K562 (cell line): ENCODE results near the gene FBLN2. TPM values are rescaled to one million over a fixed set of nuclear protein-coding genes. Genes with fewer than 3 reads are reported as not detected.

Source experiments
- ATAC-seq: fragments of 200-7000 bp; cut with Tn5 transposase; 3 replicates; pipeline ENCODE4 v1.9.1; 2020; ENCODE audit warnings: moderate library complexity
- BruUV-seq: library from RNA; stranded (reverse); fragments of 400-500 nt; replicated peaks from 2 replicates; lab custom pipeline; 2021; lab: Mats Ljungman, UMichigan
- CTCF ChIA-PET: fragments of 300-600 bp; formaldehyde crosslinking; extraction: SDS; loops from one replicate; lab custom pipeline; 2021; ENCODE audit warnings: low intra/inter-chr PET ratio; lab: Yijun Ruan, JAX
- POLR2A ChIA-PET: fragments of 300-600, 350-650 bp; sonication (Branson Sonifier 250); formaldehyde crosslinking; extraction: SDS; loops from one replicate; lab custom pipeline; 2021; ENCODE audit warnings: antibody characterized with exemption, inconsistent platforms; lab: Yijun Ruan, JAX
- DNase-seq, 4 experiments: peaks; one replicate each; pipeline versions ENCODE4 v3.0.0 to v3.0.0-alpha.2; 2011 to 2018; ENCODE audit warnings: low spot score in 3 of 4, mixed read lengths in 3 of 4; ENCODE audit errors: extremely low read depth in 1 of 4
- FAIRE-seq: peaks from 2 replicates; lab custom pipeline; 2011; peaks lifted over from hg19 to GRCh38; lab: Jason Lieb, UNC
- H2AFZ ChIP-seq: 2 replicates; pipeline ENCODE4 v1.6.0; 2011; ENCODE audit warnings: low read depth, low read length, control low read depth, inconsistent platforms
- H3K27ac ChIP-seq: fragments of 200-600 bp; 3 replicates; pipeline ENCODE4 v1.8.0; 2011; ENCODE audit warnings: low read depth, mild to moderate bottlenecking, control low read depth, inconsistent platforms, low read length, moderate library complexity, mixed read lengths; ENCODE audit errors: extremely low read depth
- H3K27me3 ChIP-seq, 2 experiments: fragments of 300-600 bp in 1 of 2; 2 replicates in 1 of 2; 3 replicates in 1 of 2; pipeline versions ENCODE4 v1.6.0 to v1.8.0; 2011; ENCODE audit warnings: inconsistent platforms in 2 of 2, low read length in 2 of 2, mild to moderate bottlenecking in 1 of 2, mixed read lengths in 1 of 2, moderate library complexity in 1 of 2; ENCODE audit not compliant: control insufficient read depth in 2 of 2, insufficient read depth in 2 of 2
- H3K36me3 ChIP-seq: fragments of 300-600 bp; 3 replicates; pipeline ENCODE4 v1.8.0; 2011; ENCODE audit warnings: mild to moderate bottlenecking, low read length, inconsistent platforms; ENCODE audit not compliant: control insufficient read depth, insufficient read depth
- H3K4me1 ChIP-seq, 2 experiments: fragments of 200-600 bp in 1 of 2; replicated peaks in 1 of 2; 2 replicates in 1 of 2; 3 replicates in 1 of 2; pipeline versions ENCODE4 v1.5.1 to v1.8.0; 2011; ENCODE audit warnings: inconsistent platforms in 2 of 2, low read length in 2 of 2, mild to moderate bottlenecking in 1 of 2, mixed read lengths in 1 of 2, moderate library complexity in 1 of 2; ENCODE audit not compliant: control insufficient read depth in 2 of 2, insufficient read depth in 2 of 2
- H3K4me2 ChIP-seq: 2 replicates; pipeline ENCODE4 v1.6.1; 2011; ENCODE audit warnings: low read length, control low read depth, inconsistent platforms, mixed read lengths; ENCODE audit not compliant: insufficient read depth
- H3K4me3 ChIP-seq: fragments of 200-600 bp; sonication (generic), shearing (Covaris generic); 2 replicates; pipeline ENCODE4 v1.5.1; 2016; ENCODE audit warnings: control low read depth, inconsistent platforms
- H3K79me2 ChIP-seq: fragments of 200-600 bp; 3 replicates; pipeline ENCODE4 v1.8.0; 2011; ENCODE audit warnings: low read length, inconsistent platforms; ENCODE audit not compliant: control insufficient read depth, insufficient read depth
- H3K9ac ChIP-seq, 2 experiments: 2 replicates each; pipeline versions ENCODE4 v1.6.0 to v1.6.1; 2011; ENCODE audit warnings: low read depth in 2 of 2, low read length in 2 of 2, control low read depth in 1 of 2, inconsistent platforms in 1 of 2, mild to moderate bottlenecking in 1 of 2, mixed read lengths in 1 of 2; ENCODE audit not compliant: insufficient read depth in 1 of 2
- H3K9me1 ChIP-seq: one replicate; pipeline ENCODE4 v1.6.0; 2011; ENCODE audit warnings: inconsistent platforms, mild to moderate bottlenecking, low read length, moderate library complexity; ENCODE audit not compliant: control insufficient read depth, insufficient read depth
- H3K9me3 ChIP-seq: replicated peaks from 2 replicates; pipeline ENCODE4 v1.5.1; 2011; ENCODE audit warnings: low read depth, low read length, inconsistent platforms; ENCODE audit not compliant: control insufficient read depth, insufficient read depth
- H4K20me1 ChIP-seq: replicated peaks from 2 replicates; pipeline ENCODE4 v1.6.1; 2011; ENCODE audit warnings: low read length, inconsistent platforms, mixed read lengths; ENCODE audit not compliant: control insufficient read depth, insufficient read depth
- BCOR ChIP-seq: fragments of 450-650 bp; IDR thresholded peaks from 2 replicates; pipeline ENCODE4 v1.6.1; 2016
- BRF2 ChIP-seq: IDR thresholded peaks from 3 replicates; pipeline ENCODE4 v1.6.1; 2011; ENCODE audit warnings: borderline replicate concordance, mild to moderate bottlenecking; ENCODE audit not compliant: insufficient read length, insufficient read depth
- GMEB1 ChIP-seq: fragments of 250-450 bp; sonication (Bioruptor Pico); IDR thresholded peaks from 2 replicates; pipeline ENCODE4 v1.4.0; 2020; ENCODE audit warnings: mild to moderate bottlenecking
- HMG20A ChIP-seq: fragments of 450-650 bp; formaldehyde crosslinking; conservative IDR thresholded peaks from 2 replicates; pipeline ENCODE4 v1.4.0; 2020; ENCODE audit warnings: mild to moderate bottlenecking, mixed read lengths
- KDM1A ChIP-seq, 2 experiments: fragments of 450-650 bp; IDR thresholded peaks; 2 replicates each; pipeline ENCODE4 v1.6.1; 2016; ENCODE audit warnings: mild to moderate bottlenecking in 2 of 2
- RBM25 ChIP-seq: fragments of 200-400 bp; formaldehyde crosslinking; IDR thresholded peaks from 2 replicates; pipeline ENCODE4 v1.6.1; 2018; ENCODE audit warnings: low read length, low read depth, moderate library complexity; ENCODE audit not compliant: severe bottlenecking
- SMAD4 ChIP-seq: fragments of 250-450 bp; sonication (Bioruptor Pico); conservative IDR thresholded peaks from 2 replicates; pipeline ENCODE4 v1.8.0; 2021; ENCODE audit warnings: inconsistent platforms, mild to moderate bottlenecking, moderate library complexity
- TCF7L2 ChIP-seq: fragments of 150-350 bp; IDR thresholded peaks from 2 replicates; pipeline ENCODE4 v1.6.1; 2016; ENCODE audit warnings: low read depth, mild to moderate bottlenecking, low read length, moderate library complexity
- YBX1 ChIP-seq: fragments of 450-650 bp; IDR thresholded peaks from 2 replicates; pipeline ENCODE4 v1.7.1; 2016; ENCODE audit warnings: mild to moderate bottlenecking
- ZNF354B ChIP-seq: fragments of 250-450 bp; sonication (Bioruptor Pico); IDR thresholded peaks from 2 replicates; pipeline ENCODE4 v1.4.0; 2020
- WGBS: fragments of 100-300 bp; shearing (Covaris generic); methylation state at CpG from one replicate; pipeline ENCODE4 v1.1.6; 2016; ENCODE audit warnings: low coverage, mixed read lengths; ENCODE audit not compliant: insufficient coverage; ENCODE audit errors: missing lambda C conversion rate; 5-methylcytosine and 5-hydroxymethylcytosine counted together
- in situ Hi-C: fragments of 300-500 bp; cut with MboI; formaldehyde crosslinking; loops from 4 replicates; pipeline ENCODE4 v1.15.0; 2018; ENCODE audit warnings: inconsistent platforms, mixed read lengths
- intact Hi-C: fragments of 100-400 bp; cut with micrococcal nuclease; formaldehyde crosslinking; loops from 2 replicates; pipeline ENCODE4 v1.14.2; 2022
- polyA plus RNA-seq, 8 experiments: library from polyadenylated mRNA; depleted of rRNA in 4 of 8; stranded (reverse) in 5 of 8; unstranded in 3 of 8; fragments of >200 nt; fragmentation: Nextera tagmentation in 2 of 8; fragmentation: Illumina TruSeq in 1 of 8; extraction: Ambion mirVana in 2 of 8; extraction: Trizol in 1 of 8; gene quantifications; 2 replicates each; pipeline versions ENCODE4 v1.2.1 to v1.2.3, GENCODE V29; 2011 to 2014; ENCODE audit warnings: inconsistent platforms in 1 of 8, missing spikeins in 1 of 8
- total RNA-seq, 7 experiments: library from RNA; depleted of rRNA in 6 of 7; stranded (reverse); fragments of >200 nt in 6 of 7; fragmentation: Illumina TruSeq in 2 of 7; extraction: Trizol in 2 of 7; gene quantifications; 2 replicates each; pipeline versions ENCODE4 v1.2.1 to v1.2.3, GENCODE V29; 2011 to 2021; ENCODE audit warnings: low replicate concordance in 1 of 7
- TF ChIP-seq, protein P1 (sequence below): fragments of 250-450 bp; sonication (Bioruptor Pico); IDR thresholded peaks from 2 replicates; pipeline ENCODE4 v1.4.0; 2020; ENCODE audit warnings: mild to moderate bottlenecking, moderate library complexity, borderline replicate concordance
- TF ChIP-seq, protein P2 (sequence below): fragments of 250-450 bp; sonication (Bioruptor Pico); IDR thresholded peaks from 2 replicates; pipeline ENCODE4 v1.4.0; 2020; ENCODE audit warnings: borderline replicate concordance
- TF ChIP-seq, protein P3 (sequence below): sonication (generic); formaldehyde crosslinking; IDR thresholded peaks from 2 replicates; pipeline ENCODE4 v1.8.1; 2023; ENCODE audit warnings: mild to moderate bottlenecking, missing genetic modification reagents

Gene FBLN2
- total and polyA plus RNA-seq, 9 of the 15 experiments (the other 6 are each of a cell fraction or from before 2014, with no cell fraction given): 0.03 to 0.10 (median 0.04) TPM; not detected in 6

GRCh38 chr3:13506239-13506638 is 42.7 kb upstream of the FBLN2 start:
- H3K4me2 ChIP-seq: no peak overlapping the region
- CTCF ChIA-PET: no interaction called here

More at GRCh38 chr3:13506239-13506638, 42.7 kb upstream of the FBLN2 start:
- peaks cover 0 to 29% of the 10 kb centered on the region in 2 experiments; a peak in 2 of 5 replicates for H3K4me1 ChIP-seq
- H4K20me1 ChIP-seq: no peaks in the 10 kb centered on the region; the same call in none of the 2 replicates
- no peaks in the 10 kb centered on the region for H3K9me3 ChIP-seq
- POLR2A ChIA-PET: interaction anchor here (0.7 to 1.7 kb wide), 2 partner anchors 12 to 105 kb away, joined by 3 to 5 read pairs; no protein-coding TSS in a partner anchor
- no peak overlapping the region for H2AFZ ChIP-seq
- H3K36me3 ChIP-seq: no peaks in the 10 kb centered on the region
- no peak overlapping the region for H3K27ac ChIP-seq
- intact Hi-C loops: no loop called here
- FAIRE-seq: no peak
- BruUV-seq: no TSS peak
- TF ChIP-seq HMG20A (CRISPR knock-in tag) (no peak), KDM1A (IDR thresholded peaks at IDR 0.05) (0 out of 4 replicates have a peak, but pooled peaks of 1 of the 2 experiments have one; percentile 16), GMEB1 (CRISPR knock-in tag) (no peak), RBM25 (peak; percentile 78), BRF2 (no peak), YBX1 (no peak), ZNF354B (CRISPR knock-in tag) (no peak), TCF7L2 (no peak), BCOR (peak; percentile 41; the same call in 1 of the 2 replicates), SMAD4 (CRISPR knock-in tag) (no peak)
- TF ChIP-seq, protein P1, sequence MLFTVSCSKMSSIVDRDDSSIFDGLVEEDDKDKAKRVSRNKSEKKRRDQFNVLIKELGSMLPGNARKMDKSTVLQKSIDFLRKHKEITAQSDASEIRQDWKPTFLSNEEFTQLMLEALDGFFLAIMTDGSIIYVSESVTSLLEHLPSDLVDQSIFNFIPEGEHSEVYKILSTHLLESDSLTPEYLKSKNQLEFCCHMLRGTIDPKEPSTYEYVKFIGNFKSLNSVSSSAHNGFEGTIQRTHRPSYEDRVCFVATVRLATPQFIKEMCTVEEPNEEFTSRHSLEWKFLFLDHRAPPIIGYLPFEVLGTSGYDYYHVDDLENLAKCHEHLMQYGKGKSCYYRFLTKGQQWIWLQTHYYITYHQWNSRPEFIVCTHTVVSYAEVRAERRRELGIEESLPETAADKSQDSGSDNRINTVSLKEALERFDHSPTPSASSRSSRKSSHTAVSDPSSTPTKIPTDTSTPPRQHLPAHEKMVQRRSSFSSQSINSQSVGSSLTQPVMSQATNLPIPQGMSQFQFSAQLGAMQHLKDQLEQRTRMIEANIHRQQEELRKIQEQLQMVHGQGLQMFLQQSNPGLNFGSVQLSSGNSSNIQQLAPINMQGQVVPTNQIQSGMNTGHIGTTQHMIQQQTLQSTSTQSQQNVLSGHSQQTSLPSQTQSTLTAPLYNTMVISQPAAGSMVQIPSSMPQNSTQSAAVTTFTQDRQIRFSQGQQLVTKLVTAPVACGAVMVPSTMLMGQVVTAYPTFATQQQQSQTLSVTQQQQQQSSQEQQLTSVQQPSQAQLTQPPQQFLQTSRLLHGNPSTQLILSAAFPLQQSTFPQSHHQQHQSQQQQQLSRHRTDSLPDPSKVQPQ (CRISPR knock-in tag): no peak
- TF ChIP-seq, protein P2, sequence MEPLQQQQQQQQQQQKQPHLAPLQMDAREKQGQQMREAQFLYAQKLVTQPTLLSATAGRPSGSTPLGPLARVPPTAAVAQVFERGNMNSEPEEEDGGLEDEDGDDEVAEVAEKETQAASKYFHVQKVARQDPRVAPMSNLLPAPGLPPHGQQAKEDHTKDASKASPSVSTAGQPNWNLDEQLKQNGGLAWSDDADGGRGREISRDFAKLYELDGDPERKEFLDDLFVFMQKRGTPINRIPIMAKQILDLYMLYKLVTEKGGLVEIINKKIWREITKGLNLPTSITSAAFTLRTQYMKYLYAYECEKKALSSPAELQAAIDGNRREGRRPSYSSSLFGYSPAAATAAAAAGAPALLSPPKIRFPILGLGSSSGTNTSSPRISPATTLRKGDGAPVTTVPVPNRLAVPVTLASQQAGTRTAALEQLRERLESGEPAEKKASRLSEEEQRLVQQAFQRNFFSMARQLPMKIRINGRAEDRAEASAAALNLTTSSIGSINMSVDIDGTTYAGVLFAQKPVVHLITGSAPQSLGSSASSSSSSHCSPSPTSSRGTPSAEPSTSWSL (CRISPR knock-in tag): no peak
- TF ChIP-seq, protein P3, sequence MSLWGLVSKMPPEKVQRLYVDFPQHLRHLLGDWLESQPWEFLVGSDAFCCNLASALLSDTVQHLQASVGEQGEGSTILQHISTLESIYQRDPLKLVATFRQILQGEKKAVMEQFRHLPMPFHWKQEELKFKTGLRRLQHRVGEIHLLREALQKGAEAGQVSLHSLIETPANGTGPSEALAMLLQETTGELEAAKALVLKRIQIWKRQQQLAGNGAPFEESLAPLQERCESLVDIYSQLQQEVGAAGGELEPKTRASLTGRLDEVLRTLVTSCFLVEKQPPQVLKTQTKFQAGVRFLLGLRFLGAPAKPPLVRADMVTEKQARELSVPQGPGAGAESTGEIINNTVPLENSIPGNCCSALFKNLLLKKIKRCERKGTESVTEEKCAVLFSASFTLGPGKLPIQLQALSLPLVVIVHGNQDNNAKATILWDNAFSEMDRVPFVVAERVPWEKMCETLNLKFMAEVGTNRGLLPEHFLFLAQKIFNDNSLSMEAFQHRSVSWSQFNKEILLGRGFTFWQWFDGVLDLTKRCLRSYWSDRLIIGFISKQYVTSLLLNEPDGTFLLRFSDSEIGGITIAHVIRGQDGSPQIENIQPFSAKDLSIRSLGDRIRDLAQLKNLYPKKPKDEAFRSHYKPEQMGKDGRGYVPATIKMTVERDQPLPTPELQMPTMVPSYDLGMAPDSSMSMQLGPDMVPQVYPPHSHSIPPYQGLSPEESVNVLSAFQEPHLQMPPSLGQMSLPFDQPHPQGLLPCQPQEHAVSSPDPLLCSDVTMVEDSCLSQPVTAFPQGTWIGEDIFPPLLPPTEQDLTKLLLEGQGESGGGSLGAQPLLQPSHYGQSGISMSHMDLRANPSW (CRISPR knock-in tag): no peak
- WGBS: 77% methylated on average over 1 of the region's 1 CpG
- in situ Hi-C loops: no loop called here
- H3K79me2 ChIP-seq: no peaks in the 10 kb centered on the region
- no peaks in the 10 kb centered on the region for H3K9me1 ChIP-seq
- no peak for DNase-seq
- H3K27me3 ChIP-seq: peaks cover 2 to 15% of the 10 kb centered on the region in 2 experiments; a peak in 4 of 5 replicates
- no peak overlapping the region for H3K9ac ChIP-seq
- H3K4me3 ChIP-seq: no peak overlapping the region
- no peak for ATAC-seq
